ENCODE measurements around the gene CHMP4B.

CHMP4B gene

DNA sequence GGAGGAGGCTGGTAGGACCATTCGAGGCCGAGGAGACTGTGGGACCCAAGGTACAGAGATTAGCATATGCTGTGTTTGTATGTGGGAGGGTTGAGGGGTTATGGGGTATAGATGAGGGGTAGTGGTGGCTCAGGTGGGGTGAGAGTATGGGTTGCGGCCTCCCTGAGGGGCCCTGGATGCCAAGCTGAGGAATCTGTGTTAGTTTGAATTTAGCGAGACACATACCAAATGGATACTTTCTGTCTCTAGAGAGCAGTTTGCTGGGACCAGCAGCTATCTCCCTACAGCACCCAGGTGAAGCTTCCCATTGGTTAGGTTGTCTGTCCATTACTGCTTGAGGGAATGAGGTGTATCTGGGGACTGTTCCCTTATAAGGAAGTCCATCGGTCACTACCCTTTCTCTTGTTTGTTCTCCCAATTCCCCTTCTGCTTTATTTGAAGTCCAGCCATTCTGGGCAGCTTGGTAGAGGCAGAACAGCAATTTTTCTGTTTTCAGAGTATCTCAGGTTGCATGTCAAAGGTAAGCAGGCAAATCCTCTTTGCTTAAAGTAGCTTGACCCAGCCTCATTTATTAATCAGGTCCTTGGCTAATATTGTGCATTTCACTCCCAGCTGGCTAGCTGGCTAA, 15.2 kb downstream of the CHMP4B start:
- H3K4me3 ChIP-seq (ENCODE audit: low read depth, low read length): no peak overlapping the region
- no peak for TF ChIP-seq CTCF (IDR thresholded peaks at IDR 0.05; ENCODE audit: low read depth, low read length)

DNA sequence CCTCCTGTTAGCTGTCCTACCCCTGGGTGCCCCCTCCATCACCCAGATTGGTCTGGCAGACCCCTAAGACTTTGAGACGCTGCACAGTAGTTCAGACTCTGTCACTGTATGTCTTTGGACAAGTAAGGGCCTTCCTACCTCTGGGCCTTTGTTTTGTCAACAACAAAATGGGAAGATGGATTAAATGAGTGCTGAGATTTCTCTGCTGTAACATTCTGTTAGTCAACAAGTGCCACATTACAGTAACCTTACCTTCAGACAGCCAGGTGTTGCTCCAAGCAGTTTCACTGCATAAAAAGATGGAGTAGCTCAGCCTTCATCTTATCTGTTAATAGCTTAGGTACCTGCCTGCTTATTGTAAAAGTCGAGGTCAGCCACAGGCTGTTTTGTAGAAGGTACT, 16.0 kb downstream of the CHMP4B start:
- H3K4me3 ChIP-seq (ENCODE audit: low read depth, low read length): no peak overlapping the region
- TF ChIP-seq CTCF (IDR thresholded peaks at IDR 0.05; ENCODE audit: low read depth, low read length): no peak

DNA sequence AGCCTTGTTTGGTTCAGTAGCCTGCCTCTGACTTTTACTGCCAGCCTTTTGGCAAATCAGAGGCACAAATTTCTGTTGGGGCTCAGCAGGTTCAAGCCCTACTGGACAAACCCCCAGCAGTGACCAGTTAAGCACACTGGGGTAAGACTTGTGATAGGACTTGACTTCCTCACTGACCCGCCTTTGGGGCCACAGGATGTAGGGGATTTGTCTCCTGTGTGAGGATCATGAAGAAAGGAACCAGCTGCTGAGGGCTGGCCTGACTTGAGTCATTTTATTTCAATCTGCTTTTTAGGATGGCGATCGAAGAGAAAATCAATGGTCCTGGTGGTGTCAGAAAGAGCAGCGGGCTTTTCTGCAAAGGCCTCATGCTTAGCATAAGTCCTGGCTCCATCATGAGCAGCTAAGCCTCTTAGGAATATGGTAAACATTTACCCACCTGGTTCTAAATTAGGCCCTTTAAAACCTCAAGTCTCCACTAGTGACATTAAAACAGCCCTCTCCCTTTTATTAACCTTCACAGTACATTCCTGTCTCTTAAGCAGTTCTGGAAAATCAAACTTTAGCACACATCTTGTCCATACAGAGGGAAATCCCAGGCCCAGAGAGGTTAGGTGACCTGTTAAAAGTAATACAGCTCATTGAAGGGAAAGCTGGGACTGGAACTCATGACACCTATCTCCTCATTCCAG, 16.6 kb downstream of the CHMP4B start:
- no peak overlapping the region for H3K4me3 ChIP-seq (ENCODE audit: low read depth, low read length)
- TF ChIP-seq CTCF (IDR thresholded peaks at IDR 0.05; ENCODE audit: low read depth, low read length): no peak

GRCh38 chr20:33828326-33828844, 17.2 kb downstream of the CHMP4B start:
- TF ChIP-seq CTCF (IDR thresholded peaks at IDR 0.05; ENCODE audit: low read depth, low read length): no peak
- no peak overlapping the region for H3K4me3 ChIP-seq (ENCODE audit: low read depth, low read length)

- no peak overlapping the region for H3K4me3 ChIP-seq (ENCODE audit: low read depth, low read length)
- TF ChIP-seq CTCF (IDR thresholded peaks at IDR 0.05; ENCODE audit: low read depth, low read length): no peak
These were observed 17.9 kb downstream of the CHMP4B start for GRCh38 chr20:33828967-33829560.

DNA sequence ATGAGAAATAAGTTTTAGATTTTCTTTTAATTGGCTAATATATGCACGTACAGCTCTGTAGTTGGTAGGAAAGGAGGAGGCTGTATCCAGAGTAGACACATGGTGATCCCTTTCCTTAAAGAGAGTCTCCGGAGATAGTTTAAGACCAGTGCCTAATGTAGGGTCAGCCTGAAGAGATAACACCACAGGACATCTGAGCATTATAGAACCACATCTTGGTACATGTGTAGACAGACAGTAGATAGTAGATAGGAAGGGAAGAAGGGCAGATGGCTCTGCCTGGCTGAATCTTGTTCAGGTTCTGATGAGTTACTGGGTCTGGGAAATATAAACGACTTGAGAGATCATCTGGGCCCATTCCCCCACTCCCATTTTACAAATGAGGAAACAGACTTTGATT, 18.5 kb downstream of the CHMP4B start:
- TF ChIP-seq CTCF (IDR thresholded peaks at IDR 0.05; ENCODE audit: low read depth, low read length): no peak
- H3K4me3 ChIP-seq (ENCODE audit: low read depth, low read length): no peak overlapping the region

GRCh38 chr20:33830371-33830770, 19.2 kb downstream of the CHMP4B start:
- H3K4me3 ChIP-seq (ENCODE audit: low read depth, low read length): no peak overlapping the region
- no peak for TF ChIP-seq CTCF (IDR thresholded peaks at IDR 0.05; ENCODE audit: low read depth, low read length)
